GM10248 (cell line): ENCODE data around the gene HTR3A.

Experiments used
- CTCF ChIA-PET: fragments of 300-600 bp; sonication (Branson Sonifier 250); formaldehyde crosslinking; extraction: SDS; loops from one replicate; lab custom pipeline; 2021; ENCODE audit warnings: antibody characterized with exemption; lab: Yijun Ruan, JAX
- POLR2A ChIA-PET: fragments of 350-650 bp; sonication (Branson Sonifier 250); formaldehyde crosslinking; extraction: SDS; loops from one replicate; lab custom pipeline; 2020; ENCODE audit warnings: antibody characterized with exemption; lab: Yijun Ruan, JAX
- DNase-seq: peaks from one replicate; pipeline ENCODE4 v3.0.0; 2012; ENCODE audit errors: extremely low spot score
- CTCF ChIP-seq: IDR thresholded peaks from 2 replicates; pipeline ENCODE4 v1.5.1; 2012; ENCODE audit warnings: mild to moderate bottlenecking, low read depth; ENCODE audit errors: extremely low read depth, missing control alignments, control extremely low read depth

The HTR3A gene

GRCh38 chr11:113952588-113952987, 22.3 kb upstream of the HTR3A start:
- no peak for DNase-seq
- ChIA-PET POLR2A (no interaction called here), CTCF (interaction anchor here (0.8 kb wide), 1 partner anchor 10 kb away, joined by 3 read pairs; no protein-coding TSS in a partner anchor)
- TF ChIP-seq CTCF: no peak

GRCh38 chr11:113954235-113954634, 20.7 kb upstream of the HTR3A start:
- ChIA-PET POLR2A (no interaction called here), CTCF (no interaction called here)
- DNase-seq: no peak
- TF ChIP-seq CTCF: no peak

- ChIA-PET CTCF (no interaction called here), POLR2A (no interaction called here)
- DNase-seq: no peak
- no peak for TF ChIP-seq CTCF
Measured at GRCh38 chr11:113956986-113957385, 17.9 kb upstream of the HTR3A start.

- no peak for TF ChIP-seq CTCF
- CTCF ChIA-PET: no interaction called here
- POLR2A ChIA-PET: no interaction called here
- no peak for DNase-seq
Measured at GRCh38 chr11:113960702-113961330, 14.1 kb upstream of the HTR3A start.

- ChIA-PET CTCF (no interaction called here), POLR2A (no interaction called here)
- TF ChIP-seq CTCF: no peak
- no peak for DNase-seq
Measured at GRCh38 chr11:113967361-113967760, 7.5 kb upstream of the HTR3A start.

- no peak for TF ChIP-seq CTCF
- CTCF ChIA-PET: interaction anchor here (0.7 kb wide), 1 partner anchor 288 kb away, joined by 3 read pairs; no protein-coding TSS in a partner anchor
- no peak for DNase-seq
- POLR2A ChIA-PET: no interaction called here
Measured at GRCh38 chr11:113971506-113972195, 3.3 kb upstream of the HTR3A start.
